GM19240 (cell line): ENCODE measurements around the gene KAZN.

Experiments used
- DNase-seq: peaks from one replicate; pipeline ENCODE4 v3.0.0; 2011; ENCODE audit warnings: low spot score; ENCODE audit not compliant: insufficient read length

KAZN gene

GRCh38 chr1:15153842-15154479 lies 555.5 kb downstream of the KAZN start:
- no peak for DNase-seq

GRCh38 chr1:15154480-15155036 lies 556.1 kb downstream of the KAZN start:
- no peak for DNase-seq

GRCh38 chr1:15155191-15155590 lies 556.7 kb downstream of the KAZN start:
- DNase-seq = no peak

- no peak for DNase-seq
Measured at GRCh38 chr1:15155888-15156741, 557.6 kb downstream of the KAZN start.

- DNase-seq = no peak
Measured at GRCh38 chr1:15156807-15157380, 558.4 kb downstream of the KAZN start.

GRCh38 chr1:15157524-15158399 lies 559.3 kb downstream of the KAZN start:
- no peak for DNase-seq

- DNase-seq = no peak
Measured at GRCh38 chr1:15158506-15159165, 560.2 kb downstream of the KAZN start.

GRCh38 chr1:15159166-15159555 lies 560.7 kb downstream of the KAZN start:
- no peak for DNase-seq

GRCh38 chr1:15160626-15161025 lies 562.1 kb downstream of the KAZN start:
- no peak for DNase-seq

GRCh38 chr1:15167386-15167785 lies 568.9 kb downstream of the KAZN start:
- no peak for DNase-seq
